ENCODE data around the gene ECSIT. TPM values are rescaled to one million over a fixed set of nuclear protein-coding genes. Genes with fewer than 3 reads are reported as not detected.

ECSIT gene
- polyA plus RNA-seq, 1 of the 3 experiments (the other 2 are of a cell fraction): 43.8 TPM

DNA sequence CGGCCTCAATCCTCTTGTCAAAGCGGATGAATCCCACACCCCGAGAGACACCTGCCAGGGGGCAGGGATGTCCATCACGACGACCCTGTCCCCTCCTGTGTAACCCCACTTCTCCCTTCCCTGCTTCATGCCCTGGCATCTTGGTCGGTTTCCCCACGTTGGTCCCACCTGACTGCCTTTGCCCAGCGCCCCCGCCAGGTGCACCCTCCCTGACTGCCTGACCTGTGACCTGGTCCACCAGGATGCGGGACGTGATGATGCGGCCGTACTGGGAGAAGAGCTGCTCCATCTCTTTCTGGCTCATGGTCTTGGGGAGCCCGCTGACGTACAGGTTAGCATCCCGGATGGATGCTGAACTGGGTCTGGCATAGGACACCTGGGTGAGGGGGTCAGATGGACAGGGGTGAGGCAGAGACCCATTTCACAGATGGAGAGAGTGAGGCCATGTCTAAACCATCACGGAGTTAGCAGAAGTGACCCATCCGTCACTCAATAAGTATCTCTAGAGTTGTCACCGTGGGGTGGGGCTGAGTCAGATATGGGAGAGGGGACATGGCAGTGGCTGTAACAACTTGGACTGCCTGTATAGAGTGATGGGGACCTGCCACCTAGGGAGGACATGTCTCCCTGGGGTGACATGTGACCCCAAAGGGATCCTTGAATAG is 70.6 kb downstream of the ECSIT start:
- no peak for TF ChIP-seq MAX (IDR thresholded peaks at IDR 0.05; ENCODE audit: low read depth)
- TF ChIP-seq JUND (IDR thresholded peaks at IDR 0.05): no peak
- no peak for TF ChIP-seq YY1 (IDR thresholded peaks at IDR 0.05; ENCODE audit: low read depth)
- TF ChIP-seq TEAD4 (IDR thresholded peaks at IDR 0.05; ENCODE audit: borderline replicate concordance, insufficient read depth): no peak
- TF ChIP-seq EP300 (IDR thresholded peaks at IDR 0.05; ENCODE audit: borderline replicate concordance in 1 of 2, low read depth in 1 of 2, low read length in 1 of 2): no peak
- no peak for TF ChIP-seq FOSL2 (IDR thresholded peaks at IDR 0.05; ENCODE audit: borderline replicate concordance, low read depth)
- no peak for TF ChIP-seq POLR2AphosphoS5 (IDR thresholded peaks at IDR 0.05; ENCODE audit: low read depth, low read length)
- no peak for TF ChIP-seq CTCF (IDR thresholded peaks at IDR 0.05)
- TF ChIP-seq RAD21 (IDR thresholded peaks at IDR 0.05; ENCODE audit: low read length): no peak
- TF ChIP-seq FOXJ3 (CRISPR knock-in tag; IDR thresholded peaks at IDR 0.05): no peak
- TF ChIP-seq, protein P1, sequence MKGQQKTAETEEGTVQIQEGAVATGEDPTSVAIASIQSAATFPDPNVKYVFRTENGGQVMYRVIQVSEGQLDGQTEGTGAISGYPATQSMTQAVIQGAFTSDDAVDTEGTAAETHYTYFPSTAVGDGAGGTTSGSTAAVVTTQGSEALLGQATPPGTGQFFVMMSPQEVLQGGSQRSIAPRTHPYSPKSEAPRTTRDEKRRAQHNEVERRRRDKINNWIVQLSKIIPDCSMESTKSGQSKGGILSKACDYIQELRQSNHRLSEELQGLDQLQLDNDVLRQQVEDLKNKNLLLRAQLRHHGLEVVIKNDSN (IDR thresholded peaks at IDR 0.05; ENCODE audit: borderline replicate concordance, low read depth): no peak
- no peak for TF ChIP-seq GABPA (IDR thresholded peaks at IDR 0.05; ENCODE audit: low read depth)
- TF ChIP-seq, protein P2, sequence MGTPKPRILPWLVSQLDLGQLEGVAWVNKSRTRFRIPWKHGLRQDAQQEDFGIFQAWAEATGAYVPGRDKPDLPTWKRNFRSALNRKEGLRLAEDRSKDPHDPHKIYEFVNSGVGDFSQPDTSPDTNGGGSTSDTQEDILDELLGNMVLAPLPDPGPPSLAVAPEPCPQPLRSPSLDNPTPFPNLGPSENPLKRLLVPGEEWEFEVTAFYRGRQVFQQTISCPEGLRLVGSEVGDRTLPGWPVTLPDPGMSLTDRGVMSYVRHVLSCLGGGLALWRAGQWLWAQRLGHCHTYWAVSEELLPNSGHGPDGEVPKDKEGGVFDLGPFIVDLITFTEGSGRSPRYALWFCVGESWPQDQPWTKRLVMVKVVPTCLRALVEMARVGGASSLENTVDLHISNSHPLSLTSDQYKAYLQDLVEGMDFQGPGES (IDR thresholded peaks at IDR 0.05; ENCODE audit: low read depth, low read length): no peak
- TF ChIP-seq RCOR1 (IDR thresholded peaks at IDR 0.05; ENCODE audit: low read length): no peak
- TF ChIP-seq EZH2phosphoT487 (IDR thresholded peaks at IDR 0.05; ENCODE audit: borderline replicate concordance, low read depth): no peak
- no peak for TF ChIP-seq NRF1 (IDR thresholded peaks at IDR 0.05; ENCODE audit: low read depth, low read length)
- TF ChIP-seq RFX5 (IDR thresholded peaks at IDR 0.05; ENCODE audit: low read length): no peak
- TF ChIP-seq MXI1 (IDR thresholded peaks at IDR 0.05; ENCODE audit: low read depth, low read length): no peak
- TF ChIP-seq RXRA (IDR thresholded peaks at IDR 0.05; ENCODE audit: borderline replicate concordance, low read depth): no peak
- TF ChIP-seq MEF2A (IDR thresholded peaks at IDR 0.05; ENCODE audit: borderline replicate concordance, low read depth): no peak
- no peak overlapping the region for H3K27ac ChIP-seq (ENCODE audit: low read depth in 2 of 2, low read length in 1 of 2)
- H3K9ac ChIP-seq: no peak overlapping the region
- H3K36me3 ChIP-seq (replicated peaks in 1 of 2; ENCODE audit: control insufficient read depth in 1 of 2, insufficient read depth in 2 of 2, low read length in 1 of 2): no peaks in the 10 kb centered on the region
- no peaks in the 10 kb centered on the region for H3K4me1 ChIP-seq (ENCODE audit: control insufficient read depth in 1 of 2, insufficient read depth in 2 of 2, low read depth in 1 of 2, low read length in 1 of 2)
- no peak overlapping the region for H3K4me3 ChIP-seq (ENCODE audit: low read depth in 2 of 2, low read length in 1 of 2)
- no peak overlapping the region for H2AFZ ChIP-seq (ENCODE audit: low read depth)
- H3K4me2 ChIP-seq: no peak overlapping the region
- H3K9me2 ChIP-seq: no peaks in the 10 kb centered on the region
- peak; percentile 28 for DNase-seq
- no peaks in the 10 kb centered on the region for H3K27me3 ChIP-seq (ENCODE audit: insufficient read depth)
- WGBS (ENCODE audit: low lambda C conversion rate): 76% methylated on average over 16 of the region's 19 CpGs
- no peaks in the 10 kb centered on the region for H3F3A ChIP-seq (replicated peaks; ENCODE audit: insufficient read depth)
- H3K79me2 ChIP-seq (ENCODE audit: insufficient read depth): no peaks in the 10 kb centered on the region
- H3K9me3 ChIP-seq: no peaks in the 10 kb centered on the region
- POLR2A ChIA-PET: no interaction called here
- CTCF ChIA-PET: interaction anchor here (1.2 to 3.6 kb wide), 6 partner anchors 11 to 76 kb away, joined by 3 to 22 read pairs (median 6); no protein-coding TSS in a partner anchor
- H4K20me1 ChIP-seq (ENCODE audit: insufficient read depth): no peaks in the 10 kb centered on the region

Measured in SK-N-SH (cell line).